ENCODE data around the gene SLC9B1.
A peak's percentile ranks its signal among the peaks of the same experiment; 100 is the strongest.
"Not testable (repeated sequence)": the region's sequence is repeated elsewhere in the genome, so short reads cannot be mapped to it uniquely, and the experiment has no call there.

The SLC9B1 gene

DNA sequence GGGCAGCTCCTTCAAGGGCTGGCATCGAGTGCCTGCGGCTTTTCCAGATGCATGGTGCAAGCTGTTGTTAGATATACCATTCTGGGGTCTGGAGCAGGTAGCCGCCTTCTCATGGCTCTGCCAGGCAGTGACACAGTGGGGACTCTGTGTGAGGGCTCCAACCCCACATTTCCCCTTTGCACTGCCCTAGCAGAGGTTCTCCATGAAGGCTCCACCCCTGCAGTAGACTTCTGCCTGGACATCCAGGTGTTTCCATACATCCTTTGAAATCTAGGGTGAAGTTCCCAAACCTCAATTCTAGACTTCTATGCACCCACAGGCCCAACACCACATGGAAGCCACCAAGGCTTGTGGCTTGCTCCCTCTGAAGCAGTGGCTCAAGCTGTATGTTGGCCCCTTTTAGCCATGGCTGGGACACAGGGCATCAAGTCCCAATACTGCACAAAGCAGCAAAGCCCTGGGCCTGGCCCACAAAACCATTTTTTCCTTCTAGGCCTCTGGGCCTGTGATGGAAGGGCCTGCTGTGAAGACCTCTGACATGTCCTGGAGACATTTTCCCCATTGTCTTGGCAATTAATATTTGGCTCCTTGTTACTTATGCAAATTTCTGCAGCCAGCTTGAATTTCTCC lies 141.9 kb downstream of the SLC9B1 start:
- DNase-seq (ENCODE audit: low spot score), result not testable (repeated sequence)

GRCh38 chr4:102871772-102872171 lies 147.7 kb downstream of the SLC9B1 start:
- DNase-seq (ENCODE audit: low spot score), result no peak

- no peak for DNase-seq (ENCODE audit: low spot score)
Observed at GRCh38 chr4:102869569-102870197, 149.8 kb downstream of the SLC9B1 start.

- peak; percentile 95 for DNase-seq (ENCODE audit: low spot score)
Observed at GRCh38 chr4:102868781-102869568, 150.5 kb downstream of the SLC9B1 start, which contains the start of gene CISD2. Gene CISD2, plus strand, starts transcription at chr4:102868992. Its CDS starts 93 bp downstream, at chr4:102869085.

- no peak for DNase-seq (ENCODE audit: low spot score)
Observed at GRCh38 chr4:102868153-102868780, 151.2 kb downstream of the SLC9B1 start.

GRCh38 chr4:102867278-102868152 lies 152.0 kb downstream of the SLC9B1 start:
- DNase-seq (ENCODE audit: low spot score), result no peak

DNA sequence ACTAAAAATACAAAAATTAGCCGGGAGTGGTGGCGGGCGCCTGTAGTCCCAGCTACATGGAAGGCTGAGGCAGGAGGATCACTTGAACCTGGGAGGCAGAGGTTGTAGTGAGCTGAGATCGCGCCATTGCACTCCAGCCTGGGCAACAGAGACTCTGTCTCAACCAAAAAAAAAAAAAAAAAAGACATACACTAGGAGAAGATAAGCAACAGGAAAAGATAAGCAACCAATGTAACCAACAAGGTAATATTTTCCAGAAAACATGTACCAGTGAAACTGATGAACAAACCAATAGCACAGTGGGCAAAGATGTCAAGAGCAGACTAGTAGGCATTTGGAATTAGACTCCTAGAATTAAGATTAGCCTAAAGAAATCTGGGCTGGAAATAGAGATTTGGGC lies 154.2 kb downstream of the SLC9B1 start:
- not testable (repeated sequence) for DNase-seq (ENCODE audit: low spot score)

GRCh38 chr4:102862747-102863146 lies 156.8 kb downstream of the SLC9B1 start:
- DNase-seq (ENCODE audit: low spot score), result no peak

DNA sequence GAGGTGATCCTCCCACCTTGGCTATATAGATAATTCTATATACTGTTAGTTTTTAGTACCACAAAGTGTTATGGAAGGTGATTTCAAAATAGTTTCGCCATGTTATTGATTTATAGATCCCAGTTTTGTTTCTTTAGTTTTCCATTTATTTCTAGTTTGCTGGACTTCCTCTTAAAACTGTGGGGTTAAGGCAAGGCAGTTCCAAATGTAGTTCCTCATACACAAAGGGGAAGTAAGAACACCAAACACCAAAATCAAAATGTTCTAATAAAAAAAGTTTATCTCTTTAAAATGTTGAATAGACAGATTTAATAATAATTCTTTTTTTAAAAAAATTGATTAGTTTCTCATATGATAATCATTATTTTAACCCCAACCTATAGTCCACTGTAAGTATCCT lies 157.5 kb downstream of the SLC9B1 start:
- no peak for DNase-seq (ENCODE audit: low spot score)

- no peak for DNase-seq (ENCODE audit: low spot score)
Observed at GRCh38 chr4:102860611-102861324, 158.7 kb downstream of the SLC9B1 start.

- DNase-seq (ENCODE audit: low spot score), result no peak
Observed at GRCh38 chr4:102858828-102859464, 160.6 kb downstream of the SLC9B1 start.

Measured in ecto neural progenitor cell (in vitro differentiated cells).